Measurements from ENCODE around the gene NPNT.

Gene NPNT

DNA sequence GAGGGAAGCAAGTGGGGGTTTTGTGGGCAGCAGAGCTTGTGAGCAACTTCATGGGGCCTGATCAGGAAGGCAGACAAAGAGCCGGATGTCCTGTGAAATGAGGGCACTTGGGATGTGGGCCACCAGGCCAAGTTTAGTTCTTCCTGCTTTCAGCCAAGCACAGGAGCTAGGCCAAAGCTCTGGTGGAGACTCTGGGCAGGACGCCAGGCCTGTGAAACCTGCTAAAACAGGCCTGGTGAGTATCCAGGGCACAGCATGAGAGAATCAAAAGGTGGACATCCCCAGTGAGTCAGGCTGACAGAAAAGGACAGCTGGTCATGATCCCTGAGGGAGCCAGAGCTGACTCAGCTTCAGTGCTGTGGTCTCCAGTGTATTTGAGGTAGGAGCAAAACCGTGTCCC lies 95.7 kb downstream of the NPNT start:
- peak; percentile 62 to 74 for DNase-seq (ENCODE audit: low read depth in 2 of 2)
- TF ChIP-seq, protein P1, sequence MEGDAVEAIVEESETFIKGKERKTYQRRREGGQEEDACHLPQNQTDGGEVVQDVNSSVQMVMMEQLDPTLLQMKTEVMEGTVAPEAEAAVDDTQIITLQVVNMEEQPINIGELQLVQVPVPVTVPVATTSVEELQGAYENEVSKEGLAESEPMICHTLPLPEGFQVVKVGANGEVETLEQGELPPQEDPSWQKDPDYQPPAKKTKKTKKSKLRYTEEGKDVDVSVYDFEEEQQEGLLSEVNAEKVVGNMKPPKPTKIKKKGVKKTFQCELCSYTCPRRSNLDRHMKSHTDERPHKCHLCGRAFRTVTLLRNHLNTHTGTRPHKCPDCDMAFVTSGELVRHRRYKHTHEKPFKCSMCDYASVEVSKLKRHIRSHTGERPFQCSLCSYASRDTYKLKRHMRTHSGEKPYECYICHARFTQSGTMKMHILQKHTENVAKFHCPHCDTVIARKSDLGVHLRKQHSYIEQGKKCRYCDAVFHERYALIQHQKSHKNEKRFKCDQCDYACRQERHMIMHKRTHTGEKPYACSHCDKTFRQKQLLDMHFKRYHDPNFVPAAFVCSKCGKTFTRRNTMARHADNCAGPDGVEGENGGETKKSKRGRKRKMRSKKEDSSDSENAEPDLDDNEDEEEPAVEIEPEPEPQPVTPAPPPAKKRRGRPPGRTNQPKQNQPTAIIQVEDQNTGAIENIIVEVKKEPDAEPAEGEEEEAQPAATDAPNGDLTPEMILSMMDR (IDR thresholded peaks at IDR 0.05; ENCODE audit: low read depth, low read length), result no peak
- no peak overlapping the region for H3K4me3 ChIP-seq (replicated peaks in 1 of 2; ENCODE audit: low read depth in 2 of 2, low read length in 2 of 2)

DNA sequence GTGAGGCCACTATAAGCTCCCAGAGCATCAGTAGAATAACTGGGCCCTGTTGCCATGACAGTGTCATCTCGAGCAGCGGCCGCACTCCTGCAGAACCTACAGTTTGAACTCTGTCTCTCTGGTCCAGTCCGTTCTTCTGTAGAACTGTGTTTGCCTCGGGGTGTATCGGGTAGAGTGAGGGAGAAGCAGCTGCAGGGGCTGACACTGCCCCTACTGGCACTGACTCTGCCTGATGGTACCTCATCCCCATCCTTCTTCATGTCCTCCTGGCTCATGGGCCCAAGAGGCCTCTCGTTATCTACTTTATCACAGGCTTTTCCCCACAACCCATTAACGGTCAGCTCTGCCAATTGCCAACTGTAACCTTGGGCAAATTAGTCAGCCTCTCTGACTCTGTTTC lies 96.5 kb downstream of the NPNT start:
- TF ChIP-seq, protein P1 (IDR thresholded peaks at IDR 0.05; ENCODE audit: low read depth, low read length), result no peak
- H3K4me3 ChIP-seq (replicated peaks in 1 of 2; ENCODE audit: low read depth in 2 of 2, low read length in 2 of 2), result no peak overlapping the region
- no peak for DNase-seq (ENCODE audit: low read depth in 2 of 2)

DNA sequence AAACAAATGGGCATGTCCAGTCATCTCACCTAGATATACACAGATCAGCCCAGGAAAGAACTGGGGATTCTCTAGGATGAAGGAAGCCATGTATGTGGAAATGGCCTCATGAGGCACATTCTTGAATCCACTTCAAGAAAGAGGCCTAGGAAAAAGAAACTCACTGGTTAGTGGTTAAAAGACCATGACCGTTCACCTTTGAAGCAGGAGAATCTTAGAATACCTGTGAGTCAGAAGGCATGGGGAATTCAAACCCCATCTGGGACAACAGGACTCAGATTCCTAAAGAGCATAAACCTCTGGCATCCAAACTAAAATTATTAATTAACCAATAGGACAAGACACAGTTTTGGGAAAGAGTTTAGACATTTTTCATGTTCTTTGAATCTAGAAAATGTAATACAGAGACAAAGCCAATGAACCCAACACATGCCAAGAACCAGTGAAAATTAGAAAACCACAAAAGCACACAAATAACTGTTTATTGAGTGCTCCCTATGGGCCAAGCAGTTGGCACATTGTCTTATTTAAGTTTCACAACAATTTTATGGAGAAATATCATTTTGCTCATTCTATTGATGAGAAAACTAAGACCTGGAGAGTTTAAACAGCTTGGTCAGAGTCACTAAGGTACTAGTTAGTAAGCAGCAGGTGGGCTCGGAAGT lies 97.5 kb downstream of the NPNT start:
- H3K4me3 ChIP-seq (replicated peaks in 1 of 2; ENCODE audit: low read depth in 2 of 2, low read length in 2 of 2), result no peak overlapping the region
- TF ChIP-seq, protein P1 (IDR thresholded peaks at IDR 0.05; ENCODE audit: low read depth, low read length), result no peak
- peak in 1 of 2 donors; percentile 21 for DNase-seq (ENCODE audit: low read depth in 2 of 2)

DNA sequence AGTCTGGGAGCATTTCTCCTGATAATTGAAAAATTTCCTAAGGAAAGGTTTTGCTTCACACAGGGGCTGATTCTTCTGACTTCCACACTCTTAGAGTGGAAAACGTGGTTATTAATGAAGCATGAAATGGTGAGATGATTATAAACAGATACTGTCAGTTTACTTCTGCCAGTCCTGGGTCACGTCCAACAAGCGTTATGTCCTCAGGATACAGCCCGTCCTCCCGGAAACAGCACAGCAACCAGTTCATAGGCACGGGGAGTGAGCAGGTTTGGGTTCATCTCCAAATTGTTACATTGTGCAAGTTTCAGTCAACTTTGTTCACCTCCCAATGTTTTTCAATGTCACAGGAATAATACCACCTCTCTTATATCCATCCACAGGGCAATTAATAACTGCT lies 98.8 kb downstream of the NPNT start:
- no peak for DNase-seq (ENCODE audit: low read depth in 2 of 2)
- TF ChIP-seq, protein P1 (IDR thresholded peaks at IDR 0.05; ENCODE audit: low read depth, low read length), result no peak
- no peak overlapping the region for H3K4me3 ChIP-seq (replicated peaks in 1 of 2; ENCODE audit: low read depth in 2 of 2, low read length in 2 of 2)

DNA sequence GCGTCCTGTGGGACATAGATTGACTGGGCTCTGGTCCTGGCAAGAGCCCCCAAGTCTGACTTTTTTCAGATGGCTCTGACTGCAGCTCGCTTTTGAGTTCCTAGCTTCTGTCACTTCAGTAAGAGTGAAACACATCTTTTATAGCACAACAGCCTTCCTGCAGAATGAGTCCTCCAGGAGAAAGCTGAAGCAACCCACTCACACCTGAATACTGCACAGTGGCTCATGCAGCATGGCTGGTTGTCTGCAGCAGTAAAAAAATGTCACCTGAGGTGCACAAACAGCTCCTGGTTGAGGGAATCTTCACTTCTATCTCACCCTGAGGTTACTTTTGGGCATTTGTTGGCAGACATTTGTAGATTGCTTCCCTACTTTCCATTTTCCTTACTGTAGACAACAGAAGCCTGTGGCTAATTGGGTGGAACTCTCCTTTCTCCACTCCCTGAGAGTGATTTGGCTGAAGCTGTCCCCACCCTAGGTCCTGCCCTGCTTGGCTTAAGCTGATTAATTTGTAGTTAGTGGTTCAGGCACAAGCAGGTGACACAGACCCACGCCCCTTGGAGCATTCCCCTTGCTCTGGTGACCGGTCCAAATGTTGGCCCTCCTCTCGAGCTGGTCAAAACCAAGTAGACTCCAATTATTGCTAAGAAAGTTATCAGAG lies 99.7 kb downstream of the NPNT start:
- DNase-seq (ENCODE audit: low read depth in 2 of 2), result no peak
- H3K4me3 ChIP-seq (replicated peaks in 1 of 2; ENCODE audit: low read depth in 2 of 2, low read length in 2 of 2), result no peak overlapping the region
- TF ChIP-seq, protein P1 (IDR thresholded peaks at IDR 0.05; ENCODE audit: low read depth, low read length), result no peak

DNA sequence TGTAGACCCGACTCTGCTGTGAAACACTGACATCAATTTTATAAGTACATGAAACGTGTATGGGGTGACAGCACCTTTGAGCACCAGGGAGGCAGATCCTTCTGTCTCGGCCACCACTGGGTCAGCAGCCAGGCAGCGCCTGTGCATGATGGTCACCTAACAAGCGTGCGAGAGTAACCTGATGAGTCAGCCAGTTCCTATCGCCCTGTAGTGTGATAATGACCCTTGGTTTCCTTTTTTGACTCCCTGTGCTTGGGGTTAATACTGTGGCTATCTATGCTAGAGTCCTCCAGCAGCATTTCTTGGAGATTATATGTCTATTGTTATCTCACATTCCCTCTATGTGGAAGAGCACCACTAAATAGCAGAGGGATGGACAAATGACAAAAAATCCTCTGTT lies 101.6 kb downstream of the NPNT start:
- TF ChIP-seq, protein P1 (IDR thresholded peaks at IDR 0.05; ENCODE audit: low read depth, low read length), result no peak
- H3K4me3 ChIP-seq (replicated peaks in 1 of 2; ENCODE audit: low read depth in 2 of 2, low read length in 2 of 2), result no peak overlapping the region
- no peak for DNase-seq (ENCODE audit: low read depth in 2 of 2)

All from cardiac fibroblast (primary cell).